NAMALWA (cell line): ENCODE data around the gene PRRT2.
"Not testable (repeated sequence)": the region's sequence is repeated elsewhere in the genome, so short reads cannot be mapped to it uniquely, and the experiment has no call there.

Experiments used
- DNase-seq: peaks from one replicate; pipeline ENCODE4 v3.0.0-alpha.2; 2015; ENCODE audit warnings: low spot score

PRRT2 gene

GRCh38 chr16:29811896-29812665 is at the start of gene PRRT2:
Gene PRRT2 (plus strand): TSS chr16:29812193. CDS start chr16:29813055, 862 bp downstream.
- peak; percentile 35 for DNase-seq

DNA sequence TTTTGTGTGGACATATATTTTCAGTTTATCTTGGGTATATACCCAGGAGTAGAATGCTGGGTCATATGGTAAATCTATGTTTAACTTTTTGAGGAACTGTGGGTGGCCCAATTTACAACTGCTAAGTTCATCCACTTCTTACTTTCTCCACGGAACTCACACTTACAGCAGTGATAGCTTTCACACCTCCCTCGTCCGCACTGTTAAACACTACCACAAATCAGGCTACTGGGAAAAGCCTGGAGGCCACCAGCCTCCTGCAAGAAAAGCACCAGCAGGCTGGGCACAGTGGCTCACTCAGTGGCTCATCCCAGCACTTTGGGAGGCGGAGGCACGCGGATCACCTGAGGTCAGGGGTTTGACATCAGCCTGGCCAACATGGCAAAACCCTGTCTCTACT is 48.7 kb upstream of the PRRT2 start:
- no peak for DNase-seq

GRCh38 chr16:29765167-29766032 is 46.6 kb upstream of the PRRT2 start:
- DNase-seq: no peak

DNA sequence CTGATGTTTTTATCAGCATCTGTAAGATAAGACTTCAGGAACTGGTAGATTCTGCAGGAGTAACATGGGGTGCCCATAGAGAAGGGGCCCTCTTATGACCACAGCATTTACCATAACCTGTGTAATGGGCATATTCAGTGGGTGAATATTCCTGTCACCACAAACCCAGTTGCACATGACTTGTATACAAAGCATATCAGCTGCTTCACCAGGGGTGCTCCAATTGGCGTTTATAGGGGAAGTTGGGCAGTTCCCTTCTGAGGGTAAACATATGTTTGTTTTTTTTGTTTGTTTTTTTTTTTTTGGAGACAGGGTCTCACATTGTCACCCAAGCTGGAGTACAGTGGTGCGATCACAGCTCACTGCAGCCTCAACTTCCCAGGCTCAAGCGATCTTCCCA is 45.4 kb upstream of the PRRT2 start:
- no peak for DNase-seq

DNA sequence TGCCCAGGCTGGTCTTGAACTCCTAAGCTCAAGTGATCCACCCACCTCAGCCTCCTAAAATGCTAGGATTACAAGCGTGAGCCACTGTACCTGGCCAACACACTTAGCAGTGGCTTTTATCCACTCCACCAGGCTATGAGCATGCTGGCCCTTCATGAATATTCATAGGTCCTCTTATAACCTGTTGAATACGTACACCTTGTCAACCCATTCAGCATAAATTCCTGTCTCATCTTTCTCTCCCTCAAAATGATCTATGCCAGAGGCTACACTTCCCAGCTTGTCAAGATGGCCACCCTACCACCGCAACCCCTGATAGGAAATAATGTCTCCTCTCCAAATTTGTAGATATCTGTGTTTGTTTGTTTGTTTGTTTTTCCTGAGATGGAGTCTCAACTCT is 44.9 kb upstream of the PRRT2 start:
- no peak for DNase-seq

DNA sequence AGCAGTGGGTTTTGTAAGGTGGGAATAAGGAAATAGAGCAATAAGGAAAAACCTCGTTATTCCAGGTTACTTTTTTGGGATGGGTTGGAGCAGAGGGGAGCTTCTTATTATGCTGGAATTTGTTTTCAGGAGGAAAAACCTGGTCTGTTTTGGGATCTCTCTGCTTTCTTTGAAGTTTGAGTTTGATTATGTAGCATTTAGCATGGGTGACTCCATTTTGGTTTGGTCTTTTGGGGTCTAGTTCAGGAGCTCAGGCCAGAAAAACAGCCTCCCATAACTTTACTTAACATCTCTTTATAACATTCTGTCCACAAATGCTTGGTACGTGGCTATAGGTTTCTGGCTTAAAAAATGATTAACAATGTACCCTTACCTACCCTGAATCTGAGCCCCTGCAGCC is 42.5 kb upstream of the PRRT2 start:
- no peak for DNase-seq

DNA sequence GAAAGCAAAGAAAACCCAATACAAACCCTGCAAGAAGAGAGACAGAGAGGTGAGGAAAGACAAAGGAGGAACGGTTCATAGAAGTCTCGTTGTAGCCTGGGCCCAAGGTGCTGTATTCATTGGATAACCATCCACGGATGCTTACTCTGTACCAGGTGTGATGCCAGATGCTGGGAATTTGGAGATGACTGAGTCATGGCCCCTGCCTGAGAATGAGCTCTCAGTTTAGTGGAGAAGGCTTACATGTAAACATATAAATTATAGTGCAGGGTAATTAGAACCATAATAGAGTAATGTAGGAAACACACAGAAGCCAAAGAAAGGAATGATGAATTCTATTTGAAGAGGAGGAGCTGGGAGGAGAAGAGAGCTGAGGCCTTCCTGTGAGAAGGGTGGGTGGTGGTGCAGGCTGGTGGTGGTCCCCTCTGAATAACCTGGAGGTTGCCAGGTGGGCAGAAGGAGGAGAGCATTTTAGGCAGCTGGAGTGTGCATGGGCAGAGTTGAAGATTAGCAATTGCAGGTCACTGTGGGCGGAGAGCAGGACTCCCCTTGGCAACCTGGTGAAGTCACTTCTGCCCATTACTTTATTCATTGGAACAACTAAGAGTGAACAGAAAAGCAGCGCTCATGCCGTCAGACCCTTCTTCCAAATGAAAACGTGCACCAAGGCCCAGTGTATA is 41.6 kb upstream of the PRRT2 start:
- DNase-seq: no peak

- not testable (repeated sequence) for DNase-seq
Measured at GRCh38 chr16:29772330-29772729, 39.7 kb upstream of the PRRT2 start.

GRCh38 chr16:29774730-29775129 is 37.3 kb upstream of the PRRT2 start:
- no peak for DNase-seq

DNA sequence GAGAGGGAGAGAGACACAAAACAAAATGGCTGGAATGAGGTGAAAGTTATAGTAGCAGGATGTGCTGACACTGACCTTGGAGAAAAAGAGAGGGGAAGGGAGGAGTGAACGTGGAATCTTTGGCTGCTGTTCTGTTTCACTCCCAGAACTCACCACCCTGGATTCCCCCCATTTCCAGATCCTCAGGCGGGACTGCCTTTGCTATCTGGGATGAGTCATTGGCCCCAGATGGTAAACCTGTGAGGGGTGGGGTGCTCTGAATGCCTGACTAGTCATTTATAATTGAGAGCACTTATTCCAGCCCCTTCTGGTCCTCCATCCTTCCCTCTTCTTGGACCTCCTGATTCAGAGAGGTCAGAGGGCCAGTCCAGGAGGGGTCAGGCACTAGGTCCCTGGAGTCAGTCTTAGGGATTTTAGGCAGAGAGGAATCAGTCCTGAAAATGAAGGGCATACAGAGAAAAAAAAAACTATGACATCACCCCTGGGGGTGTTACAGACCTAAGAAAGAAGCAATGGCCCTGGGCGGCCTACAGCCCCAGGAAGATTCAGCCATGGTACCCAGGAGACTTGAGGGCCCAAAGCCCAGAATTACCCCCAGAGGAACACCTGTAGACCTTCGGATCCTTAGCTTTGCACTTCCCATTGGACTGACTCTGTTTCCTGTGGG is 36.1 kb upstream of the PRRT2 start:
- DNase-seq: no peak

DNA sequence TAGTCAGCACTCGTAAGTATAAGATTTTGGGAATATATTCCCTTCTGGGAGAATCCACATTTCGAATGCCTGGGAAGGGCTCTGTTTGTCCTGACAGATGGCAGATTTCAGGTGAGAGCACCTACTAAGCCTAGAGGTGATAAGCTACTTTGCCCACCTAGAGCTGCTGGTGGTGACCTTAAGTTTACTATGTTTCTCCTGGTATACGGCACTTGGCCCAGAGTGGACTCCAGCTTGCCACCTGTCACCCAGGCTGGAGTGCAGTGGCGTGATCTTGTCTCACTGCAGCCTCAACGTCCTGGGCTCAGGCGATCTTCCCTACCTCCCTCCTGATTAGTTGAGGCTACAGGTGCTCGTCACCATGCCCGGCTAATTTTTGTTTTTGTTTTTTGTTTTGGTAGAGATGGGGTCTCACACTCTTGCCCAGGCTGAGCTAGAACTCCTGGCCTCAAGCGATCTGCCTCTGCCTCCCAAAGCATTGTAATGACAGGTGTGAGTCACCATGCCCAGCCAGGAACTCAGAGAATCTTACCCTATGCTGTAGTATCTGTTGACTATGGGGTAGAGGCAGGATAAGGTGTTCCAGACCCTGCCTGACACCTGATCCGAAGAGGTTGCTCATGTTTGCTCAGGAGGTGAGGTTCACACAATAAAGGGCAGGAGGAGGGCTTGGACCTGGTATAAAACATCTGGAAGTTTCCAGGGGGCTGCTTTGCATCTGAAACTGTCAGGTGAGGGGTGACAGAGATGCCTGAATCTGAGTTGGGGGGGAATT is 34.2 kb upstream of the PRRT2 start, which contains the start of gene ZG16:
Gene ZG16 (plus strand): TSS at position 681 of the 775 bp plus-strand sequence. CDS start 1,011 bp downstream, outside the sequence.
- no peak for DNase-seq

GRCh38 chr16:29779474-29779873 is 32.5 kb upstream of the PRRT2 start:
- DNase-seq: no peak

- not testable (repeated sequence) for DNase-seq
Measured at GRCh38 chr16:29783094-29783953, 28.7 kb upstream of the PRRT2 start.

DNA sequence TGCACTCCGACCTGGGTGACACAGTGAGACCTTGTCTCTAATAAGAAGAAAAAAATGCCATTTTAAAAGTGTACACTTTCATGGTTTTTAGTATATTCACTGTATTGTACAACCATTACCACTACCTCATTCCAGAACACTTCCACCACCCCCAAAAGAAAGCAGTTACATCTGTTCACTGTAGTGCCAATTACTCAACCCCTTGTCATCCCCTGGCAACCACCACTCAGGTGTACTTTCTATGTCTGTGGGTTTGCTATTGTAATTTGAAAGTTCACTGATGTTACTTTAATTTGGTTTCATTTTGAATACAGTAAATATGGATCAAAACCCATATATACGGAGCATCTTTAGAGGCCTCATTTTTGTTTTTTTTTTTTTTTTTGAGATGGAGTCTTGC is 27.8 kb upstream of the PRRT2 start:
- DNase-seq: no peak

DNA sequence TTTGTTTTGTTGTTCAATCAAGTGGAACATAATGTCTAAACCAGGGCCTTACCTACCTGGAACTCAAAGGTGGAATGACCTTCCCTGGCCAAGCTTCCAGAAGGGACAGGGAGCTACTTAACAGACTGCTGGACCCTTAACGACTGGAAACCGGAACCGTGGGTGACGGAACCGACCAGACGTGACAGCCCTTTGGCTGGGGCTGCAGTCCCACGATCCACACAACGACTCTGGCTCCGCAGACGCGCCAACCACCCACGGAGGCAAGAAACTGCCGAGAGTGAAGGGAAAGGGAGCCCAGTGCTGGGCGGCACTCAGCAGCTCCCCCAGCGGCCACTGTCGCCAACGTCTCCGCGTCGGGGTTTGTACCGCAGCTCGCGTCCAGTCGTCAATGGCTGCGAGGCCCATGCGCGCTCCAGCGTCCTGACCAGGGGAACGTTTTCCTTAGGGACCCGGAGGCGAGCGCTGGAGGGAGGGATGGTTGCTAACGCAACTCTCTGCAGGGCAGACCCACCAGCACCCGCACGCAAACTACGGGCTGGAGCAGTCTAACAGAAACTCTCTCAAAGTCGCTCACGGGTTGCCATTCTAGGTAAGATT is 27.0 kb upstream of the PRRT2 start:
- DNase-seq: no peak

DNA sequence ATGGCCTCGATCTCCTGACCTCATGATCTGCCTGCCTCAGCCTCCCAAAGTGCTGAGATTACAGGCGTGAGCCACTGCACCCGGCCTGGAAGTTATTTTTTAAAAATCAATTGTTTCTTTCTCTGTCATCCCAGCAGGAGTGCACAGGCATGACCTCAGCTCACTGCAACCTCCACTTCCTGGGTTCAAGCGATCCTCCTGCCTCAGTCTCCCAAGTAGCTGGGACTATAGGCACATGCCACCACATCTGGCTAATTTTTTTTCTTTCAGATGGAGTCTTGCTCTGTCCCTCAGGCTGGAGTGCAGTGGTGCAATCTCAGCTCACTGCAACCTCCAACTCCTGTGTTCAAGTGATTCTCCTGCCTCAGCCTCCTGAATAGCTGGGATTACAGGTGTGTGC is 24.8 kb upstream of the PRRT2 start:
- not testable (repeated sequence) for DNase-seq

DNA sequence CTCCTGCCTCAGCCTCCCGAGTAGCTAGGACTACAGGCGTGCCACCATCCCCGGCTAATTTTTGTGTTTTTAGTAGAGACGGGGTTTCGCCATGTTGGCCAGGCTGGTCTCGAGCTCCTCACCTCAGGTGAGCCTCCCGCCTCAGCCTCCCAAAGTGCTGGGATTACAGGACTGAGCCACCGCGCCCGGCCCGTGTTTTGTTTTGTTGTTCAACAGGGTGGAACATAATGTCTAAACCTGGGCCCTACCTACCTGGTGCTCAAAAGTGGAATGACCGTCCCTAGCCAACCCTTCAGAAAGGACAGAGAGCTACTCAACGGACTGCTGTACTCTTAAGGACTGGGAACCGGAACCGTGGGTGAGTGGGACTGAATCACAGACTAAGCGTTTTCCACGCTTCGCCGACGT is 22.2 kb upstream of the PRRT2 start:
- DNase-seq: no peak

- peak; percentile 99 for DNase-seq
Measured at GRCh38 chr16:29790183-29790948, 21.6 kb upstream of the PRRT2 start, which contains the start of gene KIF22. Gene KIF22 (plus strand): TSS chr16:29790751. CDS start chr16:29790760, 9 bp downstream.
